K562 (cell line): Measurements from ENCODE around the gene TEDC1. TPM values are rescaled to one million over a fixed set of nuclear protein-coding genes. Genes with fewer than 3 reads are reported as not detected.

ENCODE experiments used
- SMAD4 ChIP-seq: fragments of 250-450 bp; sonication (Bioruptor Pico); conservative IDR thresholded peaks from 2 replicates; pipeline ENCODE4 v1.8.0; 2021; ENCODE audit warnings: inconsistent platforms, mild to moderate bottlenecking, moderate library complexity
- polyA plus RNA-seq, 8 experiments: library from polyadenylated mRNA; depleted of rRNA in 4 of 8; stranded (reverse) in 5 of 8; unstranded in 3 of 8; fragments of >200 nt; fragmentation: Nextera tagmentation in 2 of 8; fragmentation: Illumina TruSeq in 1 of 8; extraction: Ambion mirVana in 2 of 8; extraction: Trizol in 1 of 8; gene quantifications; 2 replicates each; pipeline versions ENCODE4 v1.2.1 to v1.2.3, GENCODE V29; 2011 to 2014; ENCODE audit warnings: inconsistent platforms in 1 of 8, missing spikeins in 1 of 8
- total RNA-seq, 7 experiments: library from RNA; depleted of rRNA in 6 of 7; stranded (reverse); fragments of >200 nt in 6 of 7; fragmentation: Illumina TruSeq in 2 of 7; extraction: Trizol in 2 of 7; gene quantifications; 2 replicates each; pipeline versions ENCODE4 v1.2.1 to v1.2.3, GENCODE V29; 2011 to 2021; ENCODE audit warnings: low replicate concordance in 1 of 7
- TF ChIP-seq, protein P1 (sequence below): sonication (generic); formaldehyde crosslinking; IDR thresholded peaks from 2 replicates; pipeline ENCODE4 v1.8.0; 2023; ENCODE audit warnings: mild to moderate bottlenecking, missing genetic modification reagents
- TF ChIP-seq, protein P2 (sequence below): IDR thresholded peaks from 3 replicates; pipeline ENCODE4 v1.6.1; 2011; ENCODE audit warnings: borderline replicate concordance, mild to moderate bottlenecking; ENCODE audit not compliant: insufficient read length, insufficient read depth

TEDC1 gene
- total and polyA plus RNA-seq, 9 of the 15 experiments (the other 6 are each of a cell fraction or from before 2014, with no cell fraction given): 0.21 to 28.3 (median 5.9) TPM

- TF ChIP-seq, protein P1, sequence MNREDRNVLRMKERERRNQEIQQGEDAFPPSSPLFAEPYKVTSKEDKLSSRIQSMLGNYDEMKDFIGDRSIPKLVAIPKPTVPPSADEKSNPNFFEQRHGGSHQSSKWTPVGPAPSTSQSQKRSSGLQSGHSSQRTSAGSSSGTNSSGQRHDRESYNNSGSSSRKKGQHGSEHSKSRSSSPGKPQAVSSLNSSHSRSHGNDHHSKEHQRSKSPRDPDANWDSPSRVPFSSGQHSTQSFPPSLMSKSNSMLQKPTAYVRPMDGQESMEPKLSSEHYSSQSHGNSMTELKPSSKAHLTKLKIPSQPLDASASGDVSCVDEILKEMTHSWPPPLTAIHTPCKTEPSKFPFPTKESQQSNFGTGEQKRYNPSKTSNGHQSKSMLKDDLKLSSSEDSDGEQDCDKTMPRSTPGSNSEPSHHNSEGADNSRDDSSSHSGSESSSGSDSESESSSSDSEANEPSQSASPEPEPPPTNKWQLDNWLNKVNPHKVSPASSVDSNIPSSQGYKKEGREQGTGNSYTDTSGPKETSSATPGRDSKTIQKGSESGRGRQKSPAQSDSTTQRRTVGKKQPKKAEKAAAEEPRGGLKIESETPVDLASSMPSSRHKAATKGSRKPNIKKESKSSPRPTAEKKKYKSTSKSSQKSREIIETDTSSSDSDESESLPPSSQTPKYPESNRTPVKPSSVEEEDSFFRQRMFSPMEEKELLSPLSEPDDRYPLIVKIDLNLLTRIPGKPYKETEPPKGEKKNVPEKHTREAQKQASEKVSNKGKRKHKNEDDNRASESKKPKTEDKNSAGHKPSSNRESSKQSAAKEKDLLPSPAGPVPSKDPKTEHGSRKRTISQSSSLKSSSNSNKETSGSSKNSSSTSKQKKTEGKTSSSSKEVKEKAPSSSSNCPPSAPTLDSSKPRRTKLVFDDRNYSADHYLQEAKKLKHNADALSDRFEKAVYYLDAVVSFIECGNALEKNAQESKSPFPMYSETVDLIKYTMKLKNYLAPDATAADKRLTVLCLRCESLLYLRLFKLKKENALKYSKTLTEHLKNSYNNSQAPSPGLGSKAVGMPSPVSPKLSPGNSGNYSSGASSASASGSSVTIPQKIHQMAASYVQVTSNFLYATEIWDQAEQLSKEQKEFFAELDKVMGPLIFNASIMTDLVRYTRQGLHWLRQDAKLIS (CRISPR knock-in tag): no peak
- TF ChIP-seq SMAD4: no peak
- TF ChIP-seq, protein P2, sequence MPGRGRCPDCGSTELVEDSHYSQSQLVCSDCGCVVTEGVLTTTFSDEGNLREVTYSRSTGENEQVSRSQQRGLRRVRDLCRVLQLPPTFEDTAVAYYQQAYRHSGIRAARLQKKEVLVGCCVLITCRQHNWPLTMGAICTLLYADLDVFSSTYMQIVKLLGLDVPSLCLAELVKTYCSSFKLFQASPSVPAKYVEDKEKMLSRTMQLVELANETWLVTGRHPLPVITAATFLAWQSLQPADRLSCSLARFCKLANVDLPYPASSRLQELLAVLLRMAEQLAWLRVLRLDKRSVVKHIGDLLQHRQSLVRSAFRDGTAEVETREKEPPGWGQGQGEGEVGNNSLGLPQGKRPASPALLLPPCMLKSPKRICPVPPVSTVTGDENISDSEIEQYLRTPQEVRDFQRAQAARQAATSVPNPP: no peak
- TF ChIP-seq, all 486 proteins: peak for 0
Measured at GRCh38 chr14:105536691-105537579, 45.9 kb downstream of the TEDC1 start (continued).
